Inflammatory macrophage treated with lipopolysaccharide for 1 hour (primary cell): Measurements from ENCODE around the gene GOLT1A.

Source experiments
- DNase-seq, 2 donors: peaks; one replicate each; pipeline ENCODE4 v3.0.0-alpha.2; 2020 to 2022

Gene GOLT1A

DNA sequence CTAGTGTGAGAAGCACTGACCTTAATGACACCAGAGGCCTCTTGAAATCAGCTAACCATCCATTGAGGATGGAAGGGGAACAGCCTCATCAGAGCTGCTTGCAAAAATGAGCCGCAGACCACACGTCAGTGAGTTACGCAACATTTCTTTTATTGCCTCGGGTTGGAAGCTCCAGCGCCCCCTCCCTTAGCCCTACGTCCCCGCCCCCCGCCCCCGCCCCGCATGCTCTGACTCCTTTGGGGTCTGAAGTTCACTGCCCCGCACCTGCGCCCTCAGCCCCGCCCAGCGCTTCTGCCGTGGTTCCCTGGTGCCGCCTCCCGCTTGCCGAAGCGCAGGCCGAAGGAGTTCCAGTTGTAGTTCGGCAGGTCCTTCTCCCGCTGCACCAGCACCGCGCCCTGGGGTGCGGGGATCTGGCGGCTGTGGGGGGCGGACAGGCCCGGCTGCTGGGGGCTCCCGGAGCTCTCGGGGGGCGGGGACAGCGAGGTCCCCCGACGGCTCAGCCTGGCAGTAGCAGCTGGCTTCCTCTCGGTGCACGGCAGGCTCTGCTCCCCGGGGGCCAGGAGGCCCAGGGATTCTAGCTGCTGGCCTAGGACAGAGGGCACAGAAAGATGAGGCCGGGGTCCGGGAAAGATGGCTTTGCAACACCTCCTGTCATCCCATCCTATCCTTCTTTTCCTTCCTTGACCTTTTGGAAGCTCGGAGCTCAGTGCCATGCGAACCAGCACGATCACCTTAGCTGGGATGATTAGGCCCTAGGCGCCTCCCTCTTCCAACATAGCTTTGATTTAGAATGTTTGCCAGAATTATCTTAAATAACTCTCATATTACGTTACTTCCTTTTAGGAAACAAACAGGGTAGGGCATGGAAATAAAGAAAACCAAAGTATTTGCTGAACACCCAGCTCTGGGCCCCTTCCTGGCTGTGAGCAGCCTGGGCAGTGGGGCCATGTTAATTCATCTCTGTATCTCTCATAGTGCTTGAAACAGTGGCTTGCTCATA, 23.3 kb downstream of the GOLT1A start:
- peak; percentile 64 to 74 for DNase-seq

DNA sequence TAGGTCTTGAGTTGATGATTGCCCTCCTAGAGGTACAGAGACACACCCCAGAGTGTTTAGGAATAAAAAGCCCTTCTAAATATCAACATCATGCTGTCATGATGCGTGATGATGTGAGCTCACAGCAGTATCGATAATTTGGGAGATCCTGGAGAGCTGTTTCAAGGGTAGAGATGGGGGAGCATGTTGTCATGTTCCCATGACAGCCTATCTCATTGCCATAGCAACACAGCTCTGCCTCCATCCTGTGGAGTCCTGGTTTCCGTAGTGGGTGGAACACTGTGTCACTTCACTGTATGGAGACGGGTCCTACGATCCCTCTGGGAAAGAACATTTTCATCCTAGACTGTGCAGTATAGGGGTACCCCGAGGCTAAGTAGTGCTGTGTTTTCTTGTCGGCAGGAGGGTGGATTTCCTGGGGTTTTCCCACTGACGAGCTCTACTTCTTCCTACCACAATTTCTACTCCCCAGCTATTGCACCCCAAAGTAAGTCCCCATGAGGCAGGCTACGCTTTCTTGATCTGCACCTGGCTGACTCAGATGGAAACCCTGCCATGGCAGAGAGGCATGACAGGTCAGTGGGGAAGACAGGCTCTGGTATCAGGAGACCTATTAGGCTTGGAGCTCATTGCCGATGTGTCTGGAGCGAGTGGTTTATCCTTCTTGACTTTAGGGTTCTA, 24.7 kb downstream of the GOLT1A start:
- peak; percentile 14 to 20 for DNase-seq

DNA sequence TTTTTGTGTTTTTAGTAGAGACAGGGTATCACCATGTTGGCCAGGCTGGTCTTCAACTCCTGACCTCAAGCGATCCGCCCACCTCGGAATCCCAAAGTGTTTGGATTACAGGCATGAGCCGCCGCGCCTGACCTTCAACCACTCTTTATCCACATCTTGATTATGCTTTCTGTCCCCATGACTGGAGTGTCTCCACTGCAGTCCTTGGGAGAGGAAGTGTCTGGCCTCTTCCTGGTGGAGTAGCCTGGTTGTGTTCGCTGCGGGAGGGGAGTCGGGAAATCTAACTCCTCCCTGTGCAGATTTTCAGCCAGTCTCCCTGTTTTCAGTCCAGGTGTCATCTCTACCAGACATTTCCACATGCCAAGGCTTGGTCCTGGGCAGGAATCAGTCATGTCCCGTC, 27.2 kb downstream of the GOLT1A start:
- DNase-seq: no peak

DNA sequence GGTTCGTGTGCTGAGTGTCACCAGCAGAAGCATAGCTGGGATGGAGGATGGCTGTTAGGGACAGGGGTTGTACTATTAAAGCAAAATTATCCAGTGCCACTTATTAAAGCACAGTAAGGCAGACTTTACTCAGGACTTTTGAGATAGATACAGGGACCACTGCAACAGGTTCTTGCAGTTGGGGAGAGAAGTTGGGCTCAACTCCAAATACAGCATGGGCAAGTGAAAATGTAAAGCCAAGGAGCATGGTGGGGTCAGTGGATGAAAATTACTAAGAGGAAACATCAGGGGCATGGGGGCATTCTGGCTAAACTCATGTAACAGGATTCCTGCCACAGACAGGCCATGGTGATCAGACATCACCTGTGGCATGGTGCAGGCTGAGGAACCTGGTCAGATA, 32.7 kb downstream of the GOLT1A start:
- no peak for DNase-seq

DNA sequence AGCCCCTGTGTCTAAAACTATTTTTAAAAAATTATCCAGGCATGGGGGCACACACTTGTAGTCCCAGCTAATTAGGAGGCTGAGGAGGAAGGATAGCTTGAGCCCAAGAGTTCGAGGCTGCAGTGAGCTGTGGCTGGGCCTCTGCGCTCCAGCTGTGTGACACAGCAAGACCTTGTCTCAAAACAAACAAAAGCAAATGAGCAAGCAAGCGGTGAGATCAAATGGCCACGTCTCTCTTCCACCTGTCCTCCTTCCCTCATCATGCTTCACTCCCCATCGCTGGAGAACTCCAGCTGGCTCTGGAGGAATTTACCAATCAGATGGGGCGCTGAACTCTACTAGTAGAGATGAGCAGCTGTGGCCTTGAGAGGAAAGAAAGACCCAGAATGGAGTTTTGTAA, 33.7 kb downstream of the GOLT1A start:
- DNase-seq: no peak

DNA sequence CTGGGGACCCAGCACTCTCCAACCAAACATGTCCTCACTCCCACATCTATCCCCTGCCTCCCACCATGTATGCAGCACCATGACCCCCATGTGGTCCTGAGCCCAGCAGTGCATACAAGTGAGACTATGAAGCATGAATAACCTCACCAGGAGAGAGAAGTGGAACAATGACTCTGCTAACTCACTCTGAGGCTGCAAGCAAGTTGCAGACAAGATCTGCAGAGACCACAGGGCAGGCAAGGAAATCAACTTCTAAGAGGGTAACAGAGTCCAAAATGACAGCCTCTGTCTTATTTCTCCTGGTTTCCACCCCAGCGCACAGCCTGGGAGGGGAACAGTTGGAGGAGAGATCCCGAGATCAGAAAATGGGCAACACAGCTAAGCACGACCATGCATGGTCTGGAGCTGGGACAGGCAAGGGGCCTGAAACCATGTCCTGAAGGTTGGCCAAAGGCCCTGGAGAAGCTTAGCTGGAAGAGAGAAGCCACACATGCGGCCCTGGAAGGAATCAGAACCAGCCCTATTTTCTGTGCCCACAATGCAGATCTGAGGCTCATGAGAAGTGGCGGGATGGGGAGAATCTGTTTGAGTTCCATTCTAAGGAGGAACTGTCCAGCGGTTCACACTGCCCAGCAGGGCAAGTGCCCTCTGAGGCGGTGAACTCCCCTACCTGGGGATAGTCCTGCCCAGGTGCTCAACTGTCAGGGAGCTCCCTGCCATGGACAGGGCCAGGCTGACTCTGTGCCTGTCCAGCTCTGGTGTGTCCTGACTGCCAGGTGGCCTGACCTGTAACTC, 35.1 kb downstream of the GOLT1A start:
- DNase-seq: no peak

DNA sequence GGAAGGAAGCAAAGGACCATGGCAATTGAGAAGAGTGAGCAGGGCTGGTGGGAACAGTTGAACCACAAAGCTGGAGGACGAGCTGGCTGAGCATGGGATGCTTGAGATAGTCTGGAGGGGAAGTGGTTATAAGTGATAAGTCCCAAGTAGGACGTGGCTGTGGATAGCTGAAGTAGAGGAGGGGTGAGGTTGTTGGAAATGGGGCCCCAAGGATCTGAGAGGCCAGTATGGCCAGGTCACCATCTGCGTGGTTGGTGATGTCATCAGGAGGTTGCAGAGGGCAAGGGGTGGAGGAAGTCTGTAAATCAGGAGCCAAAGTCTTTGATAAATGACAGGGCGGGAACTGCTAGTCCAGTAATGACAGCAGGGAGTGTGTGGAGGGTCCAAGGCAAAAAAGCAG, 36.7 kb downstream of the GOLT1A start:
- DNase-seq: no peak

DNA sequence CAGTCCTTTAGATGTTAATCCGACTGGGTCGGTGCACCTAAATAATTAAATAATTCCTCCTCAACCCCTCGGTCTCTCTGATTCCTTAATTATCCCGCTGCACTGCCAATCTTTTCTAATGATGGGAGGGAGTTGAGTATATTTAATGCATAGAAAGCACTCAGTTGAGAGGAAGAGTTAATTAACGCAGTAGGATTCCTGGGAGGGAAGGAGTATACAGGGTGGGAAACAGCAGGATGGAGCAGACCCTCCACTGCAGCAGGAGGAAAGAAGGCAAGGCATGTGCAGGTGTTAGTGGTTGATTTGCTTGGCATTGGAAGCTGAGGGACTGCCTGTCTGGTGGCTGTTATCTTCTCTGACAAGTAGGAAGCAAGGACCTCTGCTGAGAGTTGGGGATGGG, 37.7 kb downstream of the GOLT1A start:
- no peak for DNase-seq

DNA sequence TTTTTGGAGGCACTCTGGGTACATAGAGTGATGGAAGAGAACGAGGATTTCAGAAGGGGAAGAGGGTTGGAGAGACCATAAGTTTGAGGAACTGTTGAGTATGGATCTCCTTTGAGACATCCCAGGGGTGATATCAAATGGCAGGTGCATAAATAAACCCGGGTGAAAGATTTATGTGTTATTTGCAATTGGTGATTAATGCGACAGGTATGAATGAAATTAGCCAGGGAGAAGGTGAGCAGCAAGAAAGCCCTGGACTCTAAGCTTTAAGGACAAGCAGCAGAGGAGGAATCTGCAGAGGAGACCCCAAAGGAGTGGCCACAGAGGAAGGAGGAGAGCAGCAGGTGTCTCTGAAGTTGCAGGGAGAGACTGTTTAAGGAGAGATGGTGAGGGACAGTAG, 38.8 kb downstream of the GOLT1A start:
- no peak for DNase-seq

DNA sequence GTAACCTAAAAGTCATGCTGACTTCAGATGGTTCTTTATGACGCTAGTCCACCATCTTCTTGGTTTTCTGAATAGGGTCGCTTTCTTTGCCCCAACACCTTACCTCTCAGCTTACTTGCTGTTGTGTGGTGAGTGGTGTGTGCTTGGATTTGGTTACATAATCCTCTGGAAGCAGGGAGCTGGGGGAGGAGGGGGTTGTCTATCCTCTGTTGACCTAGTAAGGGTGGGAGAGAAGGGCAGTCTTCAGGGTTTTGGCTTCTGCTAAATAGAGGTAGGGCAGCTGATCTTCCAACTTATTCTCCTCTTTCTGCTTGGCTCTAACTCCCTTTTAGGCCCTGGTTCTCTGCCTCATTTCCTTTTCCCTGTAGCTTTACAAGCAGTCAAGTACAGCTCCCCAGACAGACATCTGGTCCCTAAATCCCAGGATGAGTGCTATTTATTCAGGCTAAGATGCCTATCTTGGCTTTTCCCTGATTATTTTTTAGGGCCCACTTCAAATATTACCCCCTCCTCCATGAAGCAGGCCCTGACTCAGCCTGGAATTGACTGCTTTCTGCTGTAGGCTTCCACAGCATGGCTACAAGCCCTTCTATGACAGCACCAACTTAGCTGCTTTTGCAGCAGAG, 41.3 kb downstream of the GOLT1A start:
- no peak for DNase-seq

DNA sequence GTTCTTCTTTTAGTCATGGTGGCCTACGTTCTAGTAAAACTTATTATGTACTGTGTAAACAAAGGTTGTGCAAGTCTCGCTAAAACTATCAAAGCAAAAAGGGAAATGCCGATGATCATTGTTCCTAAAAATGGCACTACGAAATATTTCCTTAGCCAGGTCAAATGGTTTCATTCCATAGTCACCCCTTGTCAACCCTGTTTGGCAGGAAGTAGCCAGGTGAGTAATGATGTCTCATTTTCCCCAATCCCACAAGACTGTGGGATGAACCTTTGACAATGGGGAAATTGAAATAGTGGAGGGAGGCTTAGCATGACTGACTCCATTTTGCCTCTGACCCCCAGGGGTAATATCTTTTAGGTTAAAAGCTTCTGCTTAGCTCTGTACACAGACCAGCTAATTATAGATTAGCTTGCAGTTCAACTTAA, 42.0 kb downstream of the GOLT1A start:
- DNase-seq: peak; percentile 58 to 75

DNA sequence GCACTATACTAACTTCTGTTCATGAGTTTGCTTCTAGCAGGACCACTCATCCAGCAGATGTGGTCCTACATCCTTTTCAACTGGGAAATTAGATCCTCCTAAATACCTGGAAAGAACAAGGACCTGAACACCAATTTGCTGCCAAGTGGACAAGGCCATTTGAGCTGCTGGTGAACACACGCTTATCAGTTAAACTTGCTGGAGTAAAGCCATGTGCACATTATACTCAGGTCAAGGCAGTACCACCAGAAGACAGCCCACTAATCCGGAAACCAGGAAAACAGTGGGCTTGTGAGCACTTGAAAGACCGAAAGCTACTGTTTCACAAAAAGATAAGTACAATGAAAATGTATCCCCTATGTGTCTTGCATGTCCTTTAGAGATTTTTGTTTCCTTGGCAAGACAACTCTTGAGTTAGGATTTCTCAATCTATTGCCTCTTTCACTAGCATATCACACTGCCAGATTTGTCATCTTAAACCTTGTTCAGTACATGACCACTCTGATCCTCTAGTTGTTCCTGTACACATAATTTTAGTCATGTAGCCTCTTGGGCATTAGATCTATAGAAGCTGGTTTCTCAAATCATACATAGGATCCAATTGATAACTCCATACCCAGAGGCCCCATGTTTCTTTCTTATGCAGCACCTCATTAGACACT, 43.2 kb downstream of the GOLT1A start:
- no peak for DNase-seq

DNA sequence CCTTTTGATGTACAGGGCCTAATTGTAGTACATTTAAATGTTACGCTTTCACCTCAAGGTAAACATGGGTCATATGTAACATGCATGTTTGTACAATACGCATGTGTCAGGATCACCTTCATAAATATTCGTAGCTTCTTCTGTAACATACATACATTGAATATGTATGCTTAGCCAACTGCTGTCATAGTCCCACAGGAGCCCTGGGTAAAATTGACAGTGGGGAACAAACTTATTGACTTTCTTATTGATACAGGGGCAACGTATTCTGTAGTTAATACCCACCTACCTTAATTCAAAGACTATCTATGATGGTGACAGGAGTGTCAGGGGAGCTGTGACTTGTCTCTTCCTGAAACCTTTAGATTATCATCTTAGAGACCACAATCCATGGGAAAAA, 43.9 kb downstream of the GOLT1A start:
- DNase-seq: no peak

DNA sequence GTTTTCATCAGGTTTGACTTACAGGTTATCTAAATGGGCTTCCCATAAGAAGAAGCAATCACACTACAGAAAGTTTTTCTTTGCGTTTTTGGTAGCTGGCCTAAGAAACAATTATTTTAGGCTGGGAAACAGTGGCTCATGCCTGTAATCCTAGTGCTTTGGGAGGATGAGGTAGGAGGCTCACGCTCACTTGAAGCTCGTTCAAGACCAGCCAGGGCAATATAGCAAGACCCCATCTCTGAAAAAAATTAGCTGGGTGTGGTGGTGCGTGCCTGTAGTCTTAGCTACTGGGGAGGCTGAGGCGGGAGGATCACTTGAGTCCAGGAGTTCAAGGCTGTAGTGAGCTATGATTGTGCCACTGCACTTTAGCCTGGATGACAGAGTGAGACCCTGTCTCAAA, 46.1 kb downstream of the GOLT1A start:
- DNase-seq: no peak

DNA sequence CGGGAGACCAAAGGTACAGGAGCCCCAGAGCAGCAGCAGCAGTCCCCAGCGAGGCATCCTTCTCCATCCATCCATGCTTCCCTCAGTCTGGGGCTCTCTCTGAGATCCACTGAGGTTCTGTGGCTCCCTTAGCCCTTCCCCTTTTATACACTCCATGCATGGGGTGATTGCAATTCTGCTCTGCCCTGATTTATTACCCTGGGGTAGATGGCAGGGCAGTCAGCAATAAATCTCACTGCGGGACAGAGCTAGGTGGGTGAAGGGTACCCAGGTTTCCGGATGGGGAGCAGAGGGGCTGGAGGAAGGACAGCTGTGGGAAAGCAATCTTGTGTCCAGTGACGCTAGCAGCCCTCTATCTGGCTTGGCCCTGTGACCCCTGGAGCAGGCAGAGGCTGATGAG, 47.6 kb downstream of the GOLT1A start, which contains the start of gene REN:
REN (minus strand) TSS at position 119 of the 400 bp plus-strand sequence; CDS start at position 75, 44 bp downstream.
- DNase-seq: no peak

DNA sequence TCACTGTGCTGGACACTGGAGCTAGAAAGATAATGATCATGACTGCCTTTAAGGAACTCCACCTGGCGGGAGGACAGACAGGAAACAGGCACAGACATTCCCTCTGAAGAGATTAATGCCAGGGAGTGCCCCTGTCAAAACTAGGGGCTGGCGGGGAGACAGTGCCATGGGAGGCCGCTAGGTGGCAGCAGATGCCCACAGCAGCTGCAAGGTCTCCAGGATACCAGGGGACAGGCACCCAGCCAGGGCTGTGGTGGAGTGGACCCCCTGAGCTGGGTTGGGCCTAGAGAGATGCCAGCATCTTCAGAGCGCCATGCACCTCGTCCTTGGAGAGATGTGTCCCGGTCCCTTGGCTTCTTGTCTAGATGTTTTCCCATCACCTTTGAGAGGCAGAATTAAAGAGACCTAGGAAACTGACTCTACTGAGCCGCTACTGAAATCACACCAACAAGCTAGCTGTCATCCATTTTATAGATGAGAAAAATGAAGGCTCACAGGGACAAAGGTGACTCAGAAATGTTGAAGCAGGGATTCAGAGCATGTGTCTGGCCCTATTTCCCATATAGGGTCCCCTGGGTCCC, 51.2 kb downstream of the GOLT1A start:
- peak; percentile 44 to 89 for DNase-seq

DNA sequence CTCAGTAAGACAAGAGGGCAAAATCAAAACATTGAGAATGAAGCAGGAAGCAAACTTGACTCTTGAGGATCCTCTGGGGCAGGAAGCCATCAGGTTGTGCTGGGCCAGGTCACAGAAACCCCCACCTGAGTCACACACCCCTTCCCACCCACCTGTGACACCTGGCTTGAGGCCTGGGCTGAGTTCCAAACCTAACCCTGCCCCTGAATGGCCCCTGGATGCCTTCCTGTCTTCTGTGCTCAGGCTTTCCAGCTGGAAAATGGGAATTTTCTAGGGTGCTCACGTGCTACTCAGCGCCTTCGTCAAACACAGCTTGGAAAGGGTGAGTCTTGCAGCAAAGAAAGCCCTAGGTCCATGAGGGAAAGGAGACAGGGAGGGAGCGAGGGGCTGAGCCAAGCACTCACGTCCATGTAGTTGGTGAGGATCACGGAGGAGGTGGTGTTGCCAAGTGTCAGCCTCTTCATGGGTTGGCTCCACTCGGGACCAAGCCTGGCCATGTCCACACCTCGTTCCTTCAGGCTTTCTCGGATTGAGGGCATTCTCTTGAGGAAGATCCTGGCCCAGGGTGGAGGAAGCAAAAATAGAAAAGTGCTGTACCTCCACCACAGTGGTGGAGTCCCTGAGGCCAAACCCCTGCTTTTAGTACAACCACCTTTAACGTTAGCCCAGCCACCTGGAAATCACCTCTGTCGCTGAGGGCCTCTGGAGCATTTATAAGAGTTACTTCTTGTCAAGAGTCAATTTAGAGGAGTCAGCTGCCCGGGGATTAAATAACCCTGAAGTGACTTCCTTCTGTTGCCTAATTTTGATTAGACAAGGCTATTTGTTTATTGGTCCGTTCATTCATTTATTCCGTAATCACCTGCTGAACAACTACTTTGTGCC, 51.9 kb downstream of the GOLT1A start:
- DNase-seq: no peak

DNA sequence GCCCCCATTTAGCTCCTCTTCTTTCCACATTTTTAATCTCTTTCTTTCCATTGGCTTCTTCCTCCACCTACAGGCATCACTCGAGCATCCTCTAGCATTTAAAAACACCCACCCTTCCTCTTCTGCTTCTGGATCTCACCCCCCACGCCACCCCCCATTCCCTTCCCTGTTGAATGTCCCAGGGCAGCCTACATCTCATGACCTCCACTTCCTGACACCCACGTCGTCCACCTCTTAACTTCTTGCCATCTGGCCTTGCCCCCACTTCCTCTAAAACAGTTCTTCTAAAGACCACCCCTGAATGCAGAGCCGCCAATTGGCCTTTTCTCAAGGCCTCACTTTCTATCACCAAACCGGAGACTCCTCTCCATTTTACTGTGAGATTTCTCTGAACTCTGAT, 55.8 kb downstream of the GOLT1A start:
- peak; percentile 9 to 61 for DNase-seq

DNA sequence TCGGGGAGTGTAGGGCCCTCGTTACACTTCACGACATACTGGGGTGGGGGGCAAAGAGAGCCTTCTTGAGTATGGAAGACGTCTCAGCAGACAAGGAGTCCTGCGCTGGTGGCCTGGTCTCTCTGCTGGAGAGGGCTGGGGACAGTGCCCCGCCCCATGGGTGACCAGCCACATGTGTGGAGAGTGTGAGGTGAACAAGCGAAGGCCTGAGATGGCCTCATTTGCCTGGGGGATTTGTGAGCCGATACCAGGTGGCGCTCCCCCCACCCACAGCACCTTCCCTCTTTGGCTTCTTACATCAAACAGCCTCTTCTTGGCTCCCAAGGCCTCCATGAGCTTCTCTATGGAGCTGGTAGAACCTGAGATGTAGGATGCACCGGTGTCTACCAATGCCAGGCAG, 57.9 kb downstream of the GOLT1A start:
- no peak for DNase-seq

DNA sequence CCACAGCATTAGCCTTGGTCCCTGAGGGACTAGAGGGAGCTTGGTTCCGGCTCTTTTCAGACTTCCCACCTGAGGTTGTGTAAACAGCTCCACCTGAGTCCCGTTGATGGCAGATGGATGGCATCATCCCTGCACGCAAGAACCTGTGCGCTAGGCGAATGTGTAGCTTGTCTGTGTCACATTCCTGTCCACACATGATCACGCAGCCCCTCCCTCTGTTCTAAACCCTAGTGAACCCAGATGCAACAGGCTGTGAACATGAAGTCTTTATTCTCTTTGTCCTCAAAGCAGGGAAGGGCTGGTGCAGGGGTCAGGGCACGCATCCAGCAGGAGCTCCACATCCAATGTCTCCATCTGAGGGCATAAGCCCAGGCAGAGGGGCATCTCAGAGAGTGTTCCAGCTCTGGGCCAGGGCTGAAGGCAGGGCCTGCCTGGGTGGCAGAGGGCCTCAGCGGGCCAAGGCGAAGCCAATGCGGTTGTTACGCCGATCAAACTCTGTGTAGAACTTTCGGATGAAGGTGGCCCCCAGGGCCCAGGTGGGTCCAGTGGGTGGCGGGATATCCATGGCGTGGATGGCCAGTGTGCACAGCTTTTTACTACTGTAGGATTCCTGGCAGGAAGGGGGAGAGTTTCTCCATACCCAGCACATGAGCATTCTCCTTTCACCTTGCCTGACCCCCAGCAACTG, 59.1 kb downstream of the GOLT1A start:
- DNase-seq: no peak
